SKM-1 (cell line): ENCODE data around the gene TNNT2.

Experiments used
- DNase-seq: peaks from one replicate; lab custom pipeline; 2025; ENCODE audit not compliant: unreplicated experiment; lab: John Stamatoyannopoulos, UW

The TNNT2 gene

DNA sequence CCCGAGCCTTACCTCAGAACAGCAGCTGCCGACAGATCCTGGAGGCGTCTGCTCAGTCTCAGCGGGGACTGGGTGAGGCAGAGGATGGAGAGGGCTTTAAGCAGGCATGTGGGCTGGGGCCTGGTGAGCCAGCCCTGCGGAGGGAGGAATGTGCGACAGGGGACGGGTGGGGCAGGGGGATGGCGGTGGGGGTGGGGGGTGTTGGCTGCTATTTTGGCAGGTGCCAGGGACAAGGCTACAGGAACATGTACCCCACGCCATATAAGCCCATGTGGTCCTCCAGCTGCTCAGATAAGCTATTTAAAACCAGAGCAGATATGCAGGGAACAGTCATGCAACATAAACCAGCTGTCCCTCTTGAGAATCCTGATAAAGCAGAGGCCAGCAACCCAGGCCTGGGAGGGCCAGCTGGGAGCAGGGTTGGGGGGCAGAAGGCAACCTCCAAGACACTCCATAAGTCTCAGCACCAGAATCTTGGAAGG is at the start of gene TNNT2:
TNNT2 (minus strand) TSS at position 70 of the 482 bp plus-strand sequence. CDS start 4,426 bp downstream, outside the sequence.
- no peak for DNase-seq

- DNase-seq = no peak
Measured at GRCh38 chr1:201426479-201427310, 49.2 kb upstream of the TNNT2 start.

DNA sequence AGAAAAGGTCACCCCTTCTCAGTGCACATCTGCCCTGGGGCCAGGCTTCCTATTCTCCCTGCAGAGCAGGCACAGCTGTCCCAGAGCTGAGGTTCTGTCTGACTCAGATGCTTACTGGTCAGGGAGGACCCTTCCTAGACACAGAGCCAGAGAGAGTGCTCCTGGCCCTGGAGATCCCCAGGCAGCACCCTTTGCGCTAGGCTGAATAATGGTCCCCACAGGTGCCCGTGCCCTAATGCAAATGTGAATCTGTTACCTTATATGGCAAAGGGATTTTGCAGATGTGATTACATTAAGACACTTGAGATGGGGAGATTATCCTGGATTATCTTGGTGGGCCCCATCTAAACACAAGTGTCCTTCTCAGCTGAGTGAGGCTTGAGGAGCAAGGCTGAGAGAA is 46.7 kb upstream of the TNNT2 start:
- DNase-seq = no peak

DNA sequence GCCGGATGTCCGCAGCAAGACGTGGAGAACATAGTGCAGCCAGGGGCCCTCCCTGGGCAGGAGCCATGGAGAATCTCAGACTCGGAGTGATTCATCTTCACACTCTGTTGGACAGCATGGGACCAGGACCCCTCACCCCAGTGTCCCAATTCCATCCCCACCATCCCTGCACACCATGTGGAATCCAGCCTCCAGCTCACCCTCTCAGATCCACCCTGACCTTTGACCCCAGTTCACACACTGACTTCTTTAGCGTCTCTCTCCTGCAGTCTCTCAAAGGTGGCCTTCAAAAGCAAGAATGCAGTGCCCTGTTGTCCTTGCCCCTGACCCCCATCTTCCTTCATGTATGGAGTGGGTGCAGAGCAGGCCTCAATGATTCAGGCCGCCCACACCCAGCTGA is 46.2 kb upstream of the TNNT2 start:
- no peak for DNase-seq

DNA sequence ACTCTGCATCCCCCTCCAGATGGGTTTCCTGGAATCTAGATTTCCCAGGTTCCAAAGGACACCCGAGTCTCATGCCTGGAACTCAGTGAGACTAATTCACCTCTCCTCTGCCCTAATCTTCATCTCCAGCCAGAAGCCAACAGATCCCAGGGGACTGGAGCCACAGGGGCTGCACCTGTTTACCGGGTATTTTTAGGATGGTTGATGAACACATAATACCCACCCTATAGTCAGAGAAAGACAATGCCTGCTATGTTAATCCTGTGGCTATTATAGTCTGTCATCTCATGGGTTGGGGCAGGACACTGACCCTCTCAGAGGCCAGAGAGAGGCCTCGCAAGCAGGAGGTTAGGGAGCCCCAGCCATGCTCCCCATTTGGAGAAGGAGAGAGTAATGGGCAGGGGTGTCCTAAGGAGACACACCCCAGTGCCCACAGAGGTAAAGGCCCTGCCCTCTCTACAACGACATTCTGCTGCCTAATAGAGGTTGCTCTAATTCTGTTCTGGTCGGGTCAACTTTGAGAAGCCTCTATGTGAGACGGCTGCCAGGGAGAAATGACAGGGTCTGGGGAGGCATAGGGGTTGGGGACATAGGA is 45.1 kb upstream of the TNNT2 start:
- DNase-seq = no peak

DNA sequence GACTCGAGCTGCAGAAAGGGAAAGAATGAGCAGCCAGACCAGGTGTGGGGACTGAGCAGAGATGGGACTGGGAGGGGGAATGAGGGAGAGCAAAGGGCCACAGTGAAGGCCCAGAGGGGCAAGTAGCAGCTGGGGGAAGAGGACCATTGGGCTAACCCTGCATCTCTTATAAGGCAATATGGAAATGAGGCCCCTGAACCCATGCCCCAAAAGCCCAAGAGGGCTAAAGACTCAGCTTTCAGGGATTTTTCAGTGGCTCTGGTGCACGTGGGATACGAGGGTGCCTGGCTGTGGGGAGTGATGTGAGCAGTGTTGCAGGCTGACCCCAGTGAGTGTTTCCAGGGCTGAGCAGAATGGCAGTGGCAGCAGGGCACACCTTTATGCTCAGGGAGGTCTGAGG is 44.5 kb upstream of the TNNT2 start:
- no peak for DNase-seq

- DNase-seq = no peak
Measured at GRCh38 chr1:201421041-201421440, 43.6 kb upstream of the TNNT2 start.

DNA sequence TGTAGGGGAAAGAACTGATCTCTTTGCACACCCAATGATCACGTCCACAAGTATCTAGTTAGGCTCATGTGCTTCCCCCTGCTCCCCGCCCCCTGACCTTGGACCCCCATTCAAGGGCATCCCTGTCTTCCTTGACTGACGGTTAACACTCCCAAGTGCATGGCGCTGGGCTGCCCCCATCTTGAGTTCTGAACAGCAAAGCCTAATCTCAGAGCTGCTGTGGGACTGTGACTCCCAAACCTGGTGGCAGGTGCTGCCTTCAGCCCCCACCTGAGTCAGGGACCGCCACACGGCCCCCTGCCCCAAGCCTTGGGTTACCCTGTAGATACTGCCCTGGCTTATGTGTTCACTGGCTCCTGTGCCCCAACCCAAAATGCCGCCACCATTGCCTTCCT is 43.1 kb upstream of the TNNT2 start:
- no peak for DNase-seq

- no peak for DNase-seq
Measured at GRCh38 chr1:201419746-201420607, 42.5 kb upstream of the TNNT2 start.

DNA sequence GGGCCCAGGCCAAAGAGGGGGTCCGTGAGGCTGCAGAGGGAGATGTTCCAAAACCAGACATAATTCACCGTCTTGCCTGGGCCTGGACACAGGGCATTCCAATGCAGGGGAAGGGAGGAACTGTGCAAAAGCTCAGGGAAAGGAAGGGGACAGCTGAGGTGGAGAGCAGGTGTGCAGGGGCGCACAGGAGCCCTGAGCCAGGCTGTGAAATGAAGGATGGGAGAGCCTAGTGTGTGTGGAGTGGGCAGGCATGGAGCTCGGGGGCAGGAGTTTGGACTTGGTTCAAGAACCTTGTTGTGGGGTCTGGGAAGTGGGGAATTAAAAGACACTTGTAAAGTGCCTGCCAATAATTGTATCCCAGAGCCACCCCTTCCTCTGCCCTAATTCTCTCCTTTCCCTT is 41.8 kb upstream of the TNNT2 start:
- no peak for DNase-seq

DNA sequence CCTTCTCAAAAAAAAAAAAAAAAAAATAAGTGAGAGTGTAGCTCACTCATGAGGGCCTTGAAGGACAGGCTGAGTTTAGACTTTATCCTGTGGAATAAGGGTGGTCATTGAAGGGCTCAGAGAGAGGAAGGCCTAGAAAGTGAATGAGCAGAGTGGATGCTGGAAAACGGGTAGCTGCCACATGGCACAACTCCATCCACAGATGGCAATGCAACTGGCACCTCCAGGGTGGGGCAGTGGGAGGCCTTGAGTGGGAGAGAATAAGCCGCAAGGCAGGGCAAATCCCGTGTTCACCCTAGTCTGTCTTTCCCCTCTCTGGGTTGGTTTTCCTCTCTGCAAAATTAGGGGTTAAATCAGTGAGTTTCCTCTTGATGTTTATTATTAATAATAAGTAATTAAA is 41.0 kb upstream of the TNNT2 start:
- DNase-seq = no peak

- DNase-seq = no peak
Measured at GRCh38 chr1:201414051-201414738, 36.7 kb upstream of the TNNT2 start.

DNA sequence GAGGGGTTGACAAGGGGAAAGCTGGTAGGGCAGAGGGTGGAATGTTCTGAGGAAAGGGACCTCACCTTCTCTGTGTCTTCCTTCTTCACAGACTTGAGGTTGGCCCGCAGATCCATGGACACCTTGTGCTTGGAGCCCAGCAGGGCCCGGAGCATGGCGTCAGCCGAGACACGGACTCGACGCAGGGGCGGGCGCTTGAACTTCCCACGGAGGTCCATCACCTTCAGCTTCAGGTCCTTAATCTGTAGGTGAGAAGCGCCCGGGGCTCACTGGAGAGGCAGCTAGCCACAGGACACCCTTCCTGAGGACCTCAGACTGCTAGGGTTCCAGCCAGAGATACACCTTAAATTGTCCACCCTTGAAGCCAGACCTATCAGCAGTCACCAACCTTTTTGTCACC is 33.8 kb upstream of the TNNT2 start:
- no peak for DNase-seq

- no peak for DNase-seq
Measured at GRCh38 chr1:201409440-201409839, 32.0 kb upstream of the TNNT2 start.

DNA sequence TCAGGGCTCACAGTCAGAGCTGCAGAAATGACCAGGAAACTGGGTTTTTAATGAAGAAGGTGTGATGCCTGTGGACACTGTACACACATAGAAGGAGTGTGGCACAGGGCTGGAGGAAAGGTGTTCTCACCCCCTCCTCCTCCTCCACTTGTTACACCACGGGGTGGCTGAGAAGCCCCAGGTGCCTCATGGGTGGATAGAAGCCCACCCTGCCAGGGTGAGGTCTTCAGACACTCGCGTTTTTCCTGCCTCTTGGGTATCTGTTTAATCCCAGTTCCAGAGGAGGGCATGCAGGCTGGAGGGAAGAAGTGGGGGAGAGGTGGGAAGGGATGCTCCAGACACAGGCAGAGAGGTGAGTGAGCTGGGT is 31.3 kb upstream of the TNNT2 start:
- DNase-seq = no peak

- peak; percentile 85 for DNase-seq
Measured at GRCh38 chr1:201408176-201408833, 30.8 kb upstream of the TNNT2 start.

DNA sequence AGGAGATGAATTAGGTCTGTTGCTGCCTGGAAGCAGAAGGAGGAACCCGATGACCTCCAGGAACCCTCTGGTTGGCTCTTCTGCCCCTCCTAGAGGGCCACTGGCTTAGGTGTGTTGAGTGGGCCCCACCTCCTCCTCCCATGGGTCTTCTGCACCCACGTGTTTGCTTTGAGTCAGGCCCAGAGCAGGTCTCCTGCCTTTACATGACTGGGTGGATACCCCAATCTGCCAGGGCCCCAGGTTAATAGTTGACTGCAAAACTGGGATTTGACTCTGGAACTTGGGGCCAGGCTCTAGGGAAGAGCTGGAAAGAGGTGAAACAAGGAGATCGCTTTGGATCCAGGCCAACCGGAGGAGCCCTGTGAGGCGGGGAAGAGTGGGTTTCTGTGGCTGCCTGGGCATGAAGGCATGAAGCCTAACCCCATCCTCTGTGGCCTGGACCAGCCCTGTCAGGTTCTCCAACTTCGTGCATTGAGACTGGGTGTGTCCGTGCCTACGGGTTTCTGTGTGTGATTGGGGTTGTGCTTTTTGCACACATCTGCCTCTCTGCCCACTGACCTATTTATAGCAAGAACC is 29.4 kb upstream of the TNNT2 start:
- DNase-seq = no peak

GRCh38 chr1:201405484-201405831 is 28.0 kb upstream of the TNNT2 start:
- no peak for DNase-seq

DNA sequence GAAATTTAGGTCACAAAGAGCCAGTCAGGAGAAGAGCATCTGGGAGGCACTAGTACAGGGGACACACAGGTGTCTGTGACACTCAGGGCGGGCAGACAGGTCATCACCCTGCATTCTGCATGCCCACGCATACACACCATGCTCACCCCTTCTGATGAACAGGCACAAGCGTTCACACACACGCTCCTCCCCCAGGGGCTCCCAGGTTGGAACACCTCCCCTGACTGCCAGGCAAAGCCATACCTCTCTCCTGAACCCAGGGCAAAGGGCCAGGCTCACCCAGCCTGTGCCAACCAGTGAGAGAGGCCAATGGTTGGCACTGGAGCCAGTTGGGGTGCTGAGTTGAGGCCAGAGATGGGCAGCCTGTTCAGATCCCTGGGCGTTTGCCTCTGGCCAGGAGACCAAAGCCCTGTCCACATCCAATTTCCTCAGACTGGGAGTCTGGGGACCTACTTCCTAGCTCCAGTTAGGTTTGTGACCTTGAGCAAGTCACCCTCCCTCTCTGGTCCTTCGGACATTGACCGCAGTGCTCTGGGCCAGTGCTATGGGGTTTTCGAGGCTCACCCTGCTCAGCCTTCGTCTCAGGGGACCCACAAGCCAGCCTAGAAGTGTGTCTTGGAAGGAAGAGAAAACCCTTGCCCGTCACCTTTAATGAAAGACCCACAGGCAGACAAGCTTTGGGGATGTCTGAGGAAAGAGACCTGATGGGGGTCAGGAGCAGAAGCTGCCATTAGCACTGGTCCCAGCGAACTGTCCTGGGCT is 27.4 kb upstream of the TNNT2 start:
- no peak for DNase-seq

DNA sequence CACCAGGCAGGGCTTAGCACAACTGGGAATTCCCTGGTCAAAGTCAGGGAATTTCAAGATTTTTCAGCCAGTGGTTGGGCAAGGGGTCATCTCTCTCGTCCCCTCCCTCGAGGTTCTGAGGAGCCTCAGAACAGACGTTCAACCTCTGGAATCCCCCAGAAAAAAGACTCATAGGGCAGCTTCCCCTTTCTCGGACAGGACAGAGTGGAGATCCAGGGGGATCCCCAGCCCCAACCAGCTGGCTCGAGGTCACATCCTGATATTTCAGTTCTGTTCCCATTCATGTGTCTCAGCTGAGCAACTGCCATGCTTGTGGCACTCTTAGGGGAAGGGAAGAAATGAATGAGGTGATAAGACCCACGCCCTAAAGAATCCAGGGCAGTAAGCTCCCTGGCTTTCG is 26.6 kb upstream of the TNNT2 start:
- DNase-seq = no peak
